HG03139 (cell line): ENCODE measurements around the gene SLC22A14.

Experiments used
- ATAC-seq: cut with Tn5 transposase; IDR thresholded peaks from one replicate; pipeline ENCODE4 v1.9.1; 2021; ENCODE audit not compliant: unreplicated experiment

The SLC22A14 gene

GRCh38 chr3:38343797-38344594 lies 61.9 kb downstream of the SLC22A14 start:
- no peak for ATAC-seq

- no peak for ATAC-seq
Observed at GRCh38 chr3:38345879-38346586, 63.9 kb downstream of the SLC22A14 start.

- ATAC-seq: peak; percentile 98
Observed at GRCh38 chr3:38346587-38347410, 64.7 kb downstream of the SLC22A14 start, which contains the start of gene XYLB. XYLB (plus strand) TSS chr3:38346785; CDS start chr3:38346869, 84 bp downstream.

- no peak for ATAC-seq
Observed at GRCh38 chr3:38347421-38348200, 65.5 kb downstream of the SLC22A14 start.

- no peak for ATAC-seq
Observed at GRCh38 chr3:38348903-38349302, 66.8 kb downstream of the SLC22A14 start.

GRCh38 chr3:38349684-38350359 lies 67.7 kb downstream of the SLC22A14 start:
- ATAC-seq: no peak

- ATAC-seq: no peak
Observed at GRCh38 chr3:38353151-38353550, 71.1 kb downstream of the SLC22A14 start.

- no peak for ATAC-seq
Observed at GRCh38 chr3:38354588-38355330, 72.7 kb downstream of the SLC22A14 start.

- no peak for ATAC-seq
Observed at GRCh38 chr3:38359038-38359437, 76.9 kb downstream of the SLC22A14 start.

GRCh38 chr3:38360345-38360744 lies 78.3 kb downstream of the SLC22A14 start:
- no peak for ATAC-seq

- ATAC-seq: no peak
Observed at GRCh38 chr3:38361496-38361895, 79.4 kb downstream of the SLC22A14 start.

GRCh38 chr3:38362825-38363224 lies 80.7 kb downstream of the SLC22A14 start:
- ATAC-seq: no peak

GRCh38 chr3:38364721-38365400 lies 82.8 kb downstream of the SLC22A14 start:
- ATAC-seq: no peak

GRCh38 chr3:38365469-38366062 lies 83.5 kb downstream of the SLC22A14 start:
- no peak for ATAC-seq

GRCh38 chr3:38366082-38366481 lies 84.0 kb downstream of the SLC22A14 start:
- no peak for ATAC-seq

- no peak for ATAC-seq
Observed at GRCh38 chr3:38367779-38368178, 85.7 kb downstream of the SLC22A14 start.
